ENCODE measurements around the gene ARHGEF35.
"Not testable (repeated sequence)": the region's sequence is repeated elsewhere in the genome, so short reads cannot be mapped to it uniquely, and the experiment has no call there.

DNA sequence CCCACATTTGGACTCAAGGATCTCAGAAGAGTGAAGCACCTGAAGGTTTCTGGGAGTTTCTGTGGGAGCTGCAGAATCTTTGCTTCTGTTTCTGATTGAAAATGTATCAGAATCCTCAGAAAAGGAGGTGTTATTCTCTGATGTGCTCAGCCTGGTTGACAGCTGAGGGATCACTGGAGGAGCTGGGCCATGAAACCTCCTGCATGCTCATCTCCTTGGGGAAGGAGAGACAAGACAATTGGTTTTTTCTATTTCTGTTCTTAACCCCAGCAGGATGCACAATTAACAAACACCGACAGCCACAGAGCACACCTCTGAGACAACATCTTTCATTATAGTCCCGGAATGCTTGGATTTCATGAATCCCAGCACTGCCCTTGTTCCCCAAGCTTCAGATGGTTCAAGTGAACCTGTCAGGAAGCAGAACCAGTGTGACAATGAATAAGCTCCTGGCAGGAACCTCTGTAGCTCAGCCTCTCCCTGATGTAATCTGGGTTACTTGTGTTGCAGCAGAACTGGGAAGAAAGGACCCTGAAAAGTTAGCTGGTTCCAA is 43.0 kb upstream of the ARHGEF35 start:
- not testable (repeated sequence) for TF ChIP-seq CTCF (IDR thresholded peaks at IDR 0.05; ENCODE audit: insufficient read depth, low read length); POLR2AphosphoS5 (IDR thresholded peaks at IDR 0.05; ENCODE audit: low read depth)
